LNCaP clone FGC (cell line): Measurements from ENCODE around the gene WDR45B.

ENCODE experiments used
- DNase-seq: peaks from one replicate; pipeline ENCODE4 v3.0.0-alpha.2; 2011; ENCODE audit warnings: low read depth
- H3K4me3 ChIP-seq: 2 replicates; pipeline ENCODE4 v1.5.1; 2011; ENCODE audit warnings: mild to moderate bottlenecking, low read depth, low read length, control low read depth
- TF ChIP-seq, protein P1 (sequence below): IDR thresholded peaks from 2 replicates; pipeline ENCODE4 v1.5.1; 2012; ENCODE audit warnings: mild to moderate bottlenecking; ENCODE audit not compliant: control insufficient read depth, insufficient read depth; ENCODE audit errors: extremely low read depth

WDR45B gene

DNA sequence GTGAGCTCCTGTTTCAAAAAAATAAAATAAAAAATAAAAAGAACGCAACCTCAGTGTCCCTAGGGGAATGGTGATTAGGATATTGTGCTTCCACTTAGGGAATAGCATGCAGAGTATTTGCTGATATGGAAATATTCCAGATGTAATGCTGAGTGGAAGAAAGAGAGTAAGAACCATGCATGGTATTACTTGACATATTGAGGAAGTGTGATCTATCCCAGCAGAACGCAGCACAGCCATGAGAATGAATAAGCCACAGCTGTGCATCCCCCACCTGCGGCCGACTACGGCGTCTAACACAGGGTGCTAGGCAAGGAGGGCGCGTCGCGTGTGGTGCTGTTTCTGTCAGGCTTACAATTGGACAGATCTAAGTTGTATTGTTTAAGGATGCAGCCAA, 79.2 kb downstream of the WDR45B start:
- TF ChIP-seq, protein P1, sequence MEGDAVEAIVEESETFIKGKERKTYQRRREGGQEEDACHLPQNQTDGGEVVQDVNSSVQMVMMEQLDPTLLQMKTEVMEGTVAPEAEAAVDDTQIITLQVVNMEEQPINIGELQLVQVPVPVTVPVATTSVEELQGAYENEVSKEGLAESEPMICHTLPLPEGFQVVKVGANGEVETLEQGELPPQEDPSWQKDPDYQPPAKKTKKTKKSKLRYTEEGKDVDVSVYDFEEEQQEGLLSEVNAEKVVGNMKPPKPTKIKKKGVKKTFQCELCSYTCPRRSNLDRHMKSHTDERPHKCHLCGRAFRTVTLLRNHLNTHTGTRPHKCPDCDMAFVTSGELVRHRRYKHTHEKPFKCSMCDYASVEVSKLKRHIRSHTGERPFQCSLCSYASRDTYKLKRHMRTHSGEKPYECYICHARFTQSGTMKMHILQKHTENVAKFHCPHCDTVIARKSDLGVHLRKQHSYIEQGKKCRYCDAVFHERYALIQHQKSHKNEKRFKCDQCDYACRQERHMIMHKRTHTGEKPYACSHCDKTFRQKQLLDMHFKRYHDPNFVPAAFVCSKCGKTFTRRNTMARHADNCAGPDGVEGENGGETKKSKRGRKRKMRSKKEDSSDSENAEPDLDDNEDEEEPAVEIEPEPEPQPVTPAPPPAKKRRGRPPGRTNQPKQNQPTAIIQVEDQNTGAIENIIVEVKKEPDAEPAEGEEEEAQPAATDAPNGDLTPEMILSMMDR = no peak
- no peak for DNase-seq
- H3K4me3 ChIP-seq = no peak overlapping the region

DNA sequence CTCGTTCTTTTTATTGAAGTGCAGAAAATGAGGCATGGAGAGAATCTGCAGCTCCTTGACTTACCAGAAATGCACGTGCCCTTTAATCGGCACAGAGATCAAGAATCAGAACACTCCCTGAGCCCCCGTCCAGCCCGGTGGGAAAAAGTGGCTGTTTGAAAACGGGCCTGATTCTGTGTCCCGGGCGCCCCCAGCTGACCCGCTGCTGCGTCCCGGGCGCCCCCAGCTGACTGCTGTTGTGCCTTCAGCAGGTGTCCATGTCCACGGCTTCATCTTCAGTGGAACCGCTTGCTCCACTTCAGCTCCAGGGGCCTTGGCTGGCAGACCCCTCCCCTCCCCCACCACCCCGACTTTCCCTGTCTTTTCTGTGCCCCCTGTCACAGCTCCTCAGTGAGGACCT, 81.0 kb downstream of the WDR45B start:
- TF ChIP-seq, protein P1 = no peak
- no peak for DNase-seq
- H3K4me3 ChIP-seq = no peak overlapping the region

DNA sequence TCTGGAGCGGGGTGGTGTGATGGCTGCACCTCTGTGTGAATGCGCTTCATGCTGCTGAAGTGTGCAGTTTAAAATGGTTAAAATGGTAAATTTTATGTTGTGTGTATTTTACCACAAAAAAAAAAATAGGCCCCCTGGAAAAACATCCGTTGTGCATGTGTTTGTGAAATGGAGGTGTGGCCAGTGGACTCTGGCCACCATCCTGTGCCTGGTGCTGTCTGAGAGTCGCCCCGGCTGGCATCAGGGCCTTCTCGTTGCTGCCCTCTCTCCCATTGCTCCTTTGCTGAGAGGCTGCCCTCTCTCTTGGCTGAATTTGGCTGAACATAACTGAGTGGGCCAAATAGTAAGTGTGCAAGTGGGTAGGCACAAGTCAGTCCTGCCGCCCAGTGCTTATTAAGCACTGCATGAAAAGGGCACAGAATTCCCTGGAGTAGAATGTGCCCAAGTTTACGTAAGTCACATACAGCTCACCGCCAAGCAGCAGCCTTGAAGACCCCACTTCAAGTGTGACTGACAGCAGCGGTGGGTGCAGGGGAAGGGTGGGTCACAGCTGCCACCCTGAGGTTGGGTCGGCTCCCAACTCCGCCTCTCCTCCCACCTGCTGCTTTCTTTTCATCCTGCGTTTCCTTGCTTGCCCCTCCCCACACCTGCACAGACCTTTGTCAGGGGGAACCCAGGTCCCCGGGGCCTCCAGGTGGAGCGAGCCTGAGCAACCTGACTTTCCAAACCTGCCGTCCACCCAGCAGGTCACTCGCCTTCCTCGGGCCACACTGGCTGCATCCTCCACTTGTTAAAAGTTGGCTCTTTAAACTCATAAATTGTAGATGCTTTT, 81.9 kb downstream of the WDR45B start:
- TF ChIP-seq, protein P1 = no peak
- H3K4me3 ChIP-seq = no peak overlapping the region
- DNase-seq = no peak

DNA sequence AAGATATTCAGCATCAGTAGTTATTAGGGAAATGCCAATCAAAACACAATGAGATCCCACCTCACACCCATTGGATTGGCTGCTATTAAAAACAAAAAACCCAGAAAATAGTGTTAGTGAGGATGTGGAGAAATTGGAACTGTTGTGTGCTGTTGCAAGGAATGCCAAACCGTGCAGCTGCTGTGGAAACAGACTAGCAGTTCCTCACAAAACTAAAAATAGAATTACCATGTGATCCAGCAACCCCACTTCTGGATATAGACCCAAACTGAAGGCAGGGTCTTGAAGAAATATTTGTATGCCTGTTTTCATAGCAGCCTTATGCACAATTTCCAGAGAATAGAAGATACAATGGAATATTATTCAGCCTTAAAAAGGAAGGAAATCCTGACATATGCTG, 82.7 kb downstream of the WDR45B start:
- no peak overlapping the region for H3K4me3 ChIP-seq
- DNase-seq = no peak
- TF ChIP-seq, protein P1 = no peak
